Neural progenitor cell (in vitro differentiated cells): ENCODE measurements around the gene LENG9. TPM values are rescaled to one million over a fixed set of nuclear protein-coding genes. Genes with fewer than 3 reads are reported as not detected.

ENCODE experiments used
- DNase-seq: peaks from one replicate; pipeline ENCODE4 v3.0.0-alpha.2; 2016; ENCODE audit warnings: low spot score
- H2AFZ ChIP-seq: fragments of 200-600 bp; sonication (generic); replicated peaks from 2 replicates; pipeline ENCODE4 v1.6.1; 2016; ENCODE audit warnings: antibody characterized with exemption
- H3F3A ChIP-seq: fragments of 200-600 bp; sonication (generic); 2 replicates; pipeline ENCODE4 v1.6.1; 2016; ENCODE audit warnings: antibody characterized with exemption, low read depth
- H3K27ac ChIP-seq: fragments of 200-600 bp; sonication (generic); 2 replicates; pipeline ENCODE4 v1.5.1; 2016; ENCODE audit warnings: mild to moderate bottlenecking
- H3K27me3 ChIP-seq: fragments of 200-600 bp; sonication (generic); 2 replicates; pipeline ENCODE4 v1.6.1; 2016; ENCODE audit warnings: mild to moderate bottlenecking, moderate library complexity
- H3K36me3 ChIP-seq: fragments of 200-600 bp; sonication (generic); 2 replicates; pipeline ENCODE4 v1.5.1; 2016
- H3K4me1 ChIP-seq: fragments of 200-600 bp; sonication (generic); 2 replicates; pipeline ENCODE4 v1.6.1; 2016; ENCODE audit warnings: mixed run types
- H3K4me2 ChIP-seq: fragments of 200-600 bp; sonication (generic); 2 replicates; pipeline ENCODE4 v1.6.1; 2016
- H3K4me3 ChIP-seq: fragments of 200-600 bp; sonication (generic); 2 replicates; pipeline ENCODE4 v1.5.1; 2016
- H3K79me2 ChIP-seq: fragments of 200-600 bp; sonication (generic); 2 replicates; pipeline ENCODE4 v1.6.1; 2016; ENCODE audit warnings: low read depth
- H3K9ac ChIP-seq: fragments of 200-600 bp; sonication (generic); 2 replicates; pipeline ENCODE4 v1.6.1; 2016
- H3K9me3 ChIP-seq: fragments of 200-600 bp; sonication (generic); 2 replicates; pipeline ENCODE4 v1.5.1; 2016; ENCODE audit warnings: low read depth
- H4K20me1 ChIP-seq: fragments of 200-600 bp; sonication (generic); 2 replicates; pipeline ENCODE4 v1.6.1; 2016; ENCODE audit warnings: low read depth
- H3K27ac Mint-ChIP-seq: 3 replicates; pipeline ENCODE4 v1.8.0; 2021; ENCODE audit warnings: mixed read lengths
- H3K27me3 Mint-ChIP-seq: 2 replicates; pipeline ENCODE4 v1.8.0; 2022; ENCODE audit warnings: low read depth, mild to moderate bottlenecking, inconsistent platforms, moderate library complexity, mixed read lengths; ENCODE audit not compliant: insufficient read depth
- H3K36me3 Mint-ChIP-seq: 3 replicates; pipeline ENCODE4 v1.8.0; 2021; ENCODE audit warnings: mixed read lengths
- H3K4me1 Mint-ChIP-seq: 3 replicates; pipeline ENCODE4 v1.8.0; 2021; ENCODE audit warnings: mixed read lengths
- H3K4me3 Mint-ChIP-seq: 3 replicates; pipeline ENCODE4 v1.8.0; 2021; ENCODE audit warnings: mild to moderate bottlenecking, moderate library complexity, mixed read lengths
- H3K9me3 Mint-ChIP-seq: 3 replicates; pipeline ENCODE4 v1.8.0; 2020; ENCODE audit warnings: mixed read lengths
- EZH2 ChIP-seq: fragments of 200-600 bp; sonication (generic); IDR thresholded peaks from 2 replicates; pipeline ENCODE4 v1.6.1; 2017; ENCODE audit warnings: antibody characterized with exemption, mild to moderate bottlenecking, moderate library complexity
- EZH2phosphoT487 ChIP-seq: fragments of 200-600 bp; sonication (generic); IDR thresholded peaks from 2 replicates; pipeline ENCODE4 v1.6.1; 2017; ENCODE audit warnings: antibody characterized with exemption
- total RNA-seq: library from RNA; depleted of rRNA; stranded (reverse); fragments of >200 nt; gene quantifications from 2 replicates; pipeline ENCODE4 v1.2.3, GENCODE V29; 2015; ENCODE audit warnings: low replicate concordance
- TF ChIP-seq, protein P1 (sequence below): fragments of 200-600 bp; sonication (generic); IDR thresholded peaks from 2 replicates; pipeline ENCODE4 v1.5.1; 2017; ENCODE audit warnings: antibody characterized with exemption, mild to moderate bottlenecking

The LENG9 gene
- total RNA-seq, 1 donor from 2014 or later = 0.79 TPM

DNA sequence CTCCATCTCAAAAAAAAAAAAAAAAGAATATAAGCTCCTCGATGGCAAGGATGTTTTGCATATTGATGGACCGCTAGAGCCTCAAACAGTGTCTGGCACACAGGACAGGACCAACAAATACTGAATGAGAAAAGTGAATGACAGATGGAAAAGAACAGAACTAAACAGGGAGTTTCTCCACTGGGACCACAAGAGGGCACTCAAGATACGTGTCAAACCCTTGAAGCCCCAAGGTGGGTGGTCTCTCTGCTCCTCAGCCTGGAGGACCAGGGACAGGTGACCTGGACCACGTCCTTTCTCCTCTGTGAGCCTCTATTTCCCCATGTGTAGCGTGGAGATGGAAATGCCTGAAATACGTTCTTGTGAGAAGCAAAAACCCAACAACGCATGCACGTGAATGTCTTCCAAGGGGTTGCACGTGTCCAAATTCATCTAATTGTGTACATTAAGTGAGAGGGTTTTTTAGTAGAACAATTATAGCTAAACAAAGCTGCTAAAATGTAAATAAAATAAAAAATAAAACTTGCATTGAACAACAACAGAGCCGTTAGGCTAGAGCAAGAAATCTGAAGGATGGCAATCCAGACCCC lies 15.2 kb upstream of the LENG9 start:
- Histone ChIP-seq H3K9me3 (no peaks in the 10 kb centered on the region), H3K79me2 (no peaks in the 10 kb centered on the region), H3K36me3 (no peaks in the 10 kb centered on the region), H3K4me3 (no peak overlapping the region), H3K27ac (no peak overlapping the region), H2AFZ (no peak overlapping the region), H3K4me1 (no peaks in the 10 kb centered on the region), H3K9ac (no peak overlapping the region), H3K27me3 (peaks cover 9% of the 10 kb centered on the region), H3F3A (no peaks in the 10 kb centered on the region), H3K4me2 (no peak overlapping the region), H4K20me1 (no peaks in the 10 kb centered on the region)
- Mint-ChIP-seq H3K9me3 (no peaks in the 10 kb centered on the region), H3K27me3 (peaks cover 18% of the 10 kb centered on the region), H3K4me1 (peaks cover 4% of the 10 kb centered on the region), H3K4me3 (no peak overlapping the region), H3K36me3 (no peaks in the 10 kb centered on the region), H3K27ac (no peak overlapping the region)
- TF ChIP-seq EZH2 = no peak
- TF ChIP-seq, protein P1, sequence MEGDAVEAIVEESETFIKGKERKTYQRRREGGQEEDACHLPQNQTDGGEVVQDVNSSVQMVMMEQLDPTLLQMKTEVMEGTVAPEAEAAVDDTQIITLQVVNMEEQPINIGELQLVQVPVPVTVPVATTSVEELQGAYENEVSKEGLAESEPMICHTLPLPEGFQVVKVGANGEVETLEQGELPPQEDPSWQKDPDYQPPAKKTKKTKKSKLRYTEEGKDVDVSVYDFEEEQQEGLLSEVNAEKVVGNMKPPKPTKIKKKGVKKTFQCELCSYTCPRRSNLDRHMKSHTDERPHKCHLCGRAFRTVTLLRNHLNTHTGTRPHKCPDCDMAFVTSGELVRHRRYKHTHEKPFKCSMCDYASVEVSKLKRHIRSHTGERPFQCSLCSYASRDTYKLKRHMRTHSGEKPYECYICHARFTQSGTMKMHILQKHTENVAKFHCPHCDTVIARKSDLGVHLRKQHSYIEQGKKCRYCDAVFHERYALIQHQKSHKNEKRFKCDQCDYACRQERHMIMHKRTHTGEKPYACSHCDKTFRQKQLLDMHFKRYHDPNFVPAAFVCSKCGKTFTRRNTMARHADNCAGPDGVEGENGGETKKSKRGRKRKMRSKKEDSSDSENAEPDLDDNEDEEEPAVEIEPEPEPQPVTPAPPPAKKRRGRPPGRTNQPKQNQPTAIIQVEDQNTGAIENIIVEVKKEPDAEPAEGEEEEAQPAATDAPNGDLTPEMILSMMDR = peak; percentile 80
- peak; percentile 93 for DNase-seq

DNA sequence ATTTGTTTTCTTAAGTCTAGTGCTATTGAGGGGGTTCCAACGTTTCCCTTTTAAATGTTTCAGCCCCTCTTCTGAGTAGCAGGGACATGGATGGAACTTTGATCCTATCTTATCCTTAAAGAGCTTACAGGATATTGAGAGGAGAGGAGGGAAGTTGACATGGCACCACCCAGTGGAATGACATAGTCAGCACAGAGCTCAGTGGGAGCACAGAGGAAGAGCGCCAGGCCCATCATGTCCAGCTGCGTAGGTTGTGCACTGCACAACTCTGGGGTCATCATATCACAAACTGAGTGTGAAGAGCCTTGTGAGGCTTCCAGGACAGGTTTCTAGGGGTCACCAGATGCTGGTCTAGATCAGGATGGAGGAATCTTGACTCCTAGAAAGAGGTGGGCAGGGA lies 14.1 kb upstream of the LENG9 start:
- Histone ChIP-seq H3K27me3 (peaks cover 17% of the 10 kb centered on the region), H2AFZ (no peak overlapping the region), H3K79me2 (no peaks in the 10 kb centered on the region), H3K4me2 (no peak overlapping the region), H3F3A (no peaks in the 10 kb centered on the region), H3K4me1 (peaks cover 3% of the 10 kb centered on the region), H3K4me3 (no peak overlapping the region), H3K27ac (no peak overlapping the region), H4K20me1 (no peaks in the 10 kb centered on the region), H3K36me3 (no peaks in the 10 kb centered on the region), H3K9me3 (no peaks in the 10 kb centered on the region), H3K9ac (no peak overlapping the region)
- peaks cover 8% of the 10 kb centered on the region for H3K4me1 Mint-ChIP-seq
- TF ChIP-seq EZH2 = no peak
- TF ChIP-seq, protein P1 = peak; percentile 6
- peak overlapping the region; percentile 19 for H3K27ac Mint-ChIP-seq
- H3K4me3 Mint-ChIP-seq = peak overlapping the region; percentile 25
- no peaks in the 10 kb centered on the region for H3K9me3 Mint-ChIP-seq
- H3K27me3 Mint-ChIP-seq = peaks cover 18% of the 10 kb centered on the region
- no peak for DNase-seq
- H3K36me3 Mint-ChIP-seq = no peaks in the 10 kb centered on the region

DNA sequence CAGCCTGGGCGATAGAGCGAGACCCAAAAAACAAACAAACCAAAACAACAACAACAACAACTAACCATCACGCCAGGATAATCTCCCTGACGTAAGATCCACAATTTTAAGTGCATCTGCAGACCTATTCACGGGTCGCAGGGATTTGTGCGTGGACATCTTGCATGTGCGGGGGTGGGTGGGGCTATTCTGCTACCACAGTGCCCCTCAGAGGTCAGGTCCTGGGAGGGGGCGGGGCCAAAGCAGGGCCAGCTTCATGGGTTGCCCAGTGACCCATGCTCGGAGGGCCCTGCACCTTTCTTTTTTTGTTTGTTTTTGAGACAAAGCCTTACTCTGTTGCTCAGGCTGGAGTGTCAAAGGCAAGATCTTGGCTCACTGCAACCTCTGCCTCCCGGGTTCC lies 12.1 kb upstream of the LENG9 start:
- Mint-ChIP-seq H3K27me3 (peaks cover 13% of the 10 kb centered on the region), H3K27ac (no peak overlapping the region), H3K36me3 (no peaks in the 10 kb centered on the region), H3K4me3 (no peak overlapping the region), H3K9me3 (no peaks in the 10 kb centered on the region), H3K4me1 (peaks cover 13% of the 10 kb centered on the region)
- peaks cover 12% of the 10 kb centered on the region for H3K4me1 ChIP-seq
- H3K79me2 ChIP-seq = no peaks in the 10 kb centered on the region
- H3K4me3 ChIP-seq = no peak overlapping the region
- no peak overlapping the region for H3K4me2 ChIP-seq
- no peaks in the 10 kb centered on the region for H3K36me3 ChIP-seq
- no peak overlapping the region for H3K9ac ChIP-seq
- no peak overlapping the region for H3K27ac ChIP-seq
- TF ChIP-seq EZH2phosphoT487 (no peak), EZH2 (no peak)
- TF ChIP-seq, protein P1 = no peak
- no peaks in the 10 kb centered on the region for H4K20me1 ChIP-seq
- H3K9me3 ChIP-seq = no peaks in the 10 kb centered on the region
- no peaks in the 10 kb centered on the region for H3F3A ChIP-seq
- H3K27me3 ChIP-seq = peaks cover 28% of the 10 kb centered on the region
- DNase-seq = no peak
- no peak overlapping the region for H2AFZ ChIP-seq
